GM19193 (cell line): Measurements from ENCODE around the gene MLLT3.

ENCODE experiments used
- POLR2A ChIP-seq: IDR thresholded peaks from 4 replicates; pipeline ENCODE4 v1.6.1; 2011; ENCODE audit not compliant: insufficient read depth, insufficient read length; ENCODE audit errors: extremely low read depth

MLLT3 gene

DNA sequence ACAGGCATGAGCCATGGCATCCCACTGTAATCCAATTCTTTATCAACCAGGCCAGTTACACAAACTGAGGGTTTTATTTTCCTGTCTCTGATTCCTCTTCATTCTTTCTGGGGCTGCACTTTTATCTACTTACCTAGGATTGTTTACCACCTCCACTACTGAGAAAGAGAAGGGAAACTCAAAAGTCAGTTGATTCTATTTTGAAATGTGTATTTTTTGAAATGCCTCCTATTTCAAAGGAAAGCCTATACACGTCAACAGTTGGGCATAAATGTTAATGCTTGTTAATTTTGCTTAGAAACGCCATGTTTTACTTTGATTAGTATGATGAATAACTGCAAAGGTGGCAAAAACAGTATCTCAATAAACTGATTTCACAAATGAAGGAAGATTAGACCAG, 92.5 kb downstream of the MLLT3 start:
- TF ChIP-seq POLR2A, result no peak

GRCh38 chr9:20528253-20528652, 94.0 kb downstream of the MLLT3 start:
- no peak for TF ChIP-seq POLR2A

GRCh38 chr9:20526500-20527319, 95.6 kb downstream of the MLLT3 start:
- TF ChIP-seq POLR2A, result no peak

- TF ChIP-seq POLR2A, result no peak
Observed at GRCh38 chr9:20524776-20525175, 97.5 kb downstream of the MLLT3 start.

- no peak for TF ChIP-seq POLR2A
Observed at GRCh38 chr9:20518737-20519136, 103.6 kb downstream of the MLLT3 start.

DNA sequence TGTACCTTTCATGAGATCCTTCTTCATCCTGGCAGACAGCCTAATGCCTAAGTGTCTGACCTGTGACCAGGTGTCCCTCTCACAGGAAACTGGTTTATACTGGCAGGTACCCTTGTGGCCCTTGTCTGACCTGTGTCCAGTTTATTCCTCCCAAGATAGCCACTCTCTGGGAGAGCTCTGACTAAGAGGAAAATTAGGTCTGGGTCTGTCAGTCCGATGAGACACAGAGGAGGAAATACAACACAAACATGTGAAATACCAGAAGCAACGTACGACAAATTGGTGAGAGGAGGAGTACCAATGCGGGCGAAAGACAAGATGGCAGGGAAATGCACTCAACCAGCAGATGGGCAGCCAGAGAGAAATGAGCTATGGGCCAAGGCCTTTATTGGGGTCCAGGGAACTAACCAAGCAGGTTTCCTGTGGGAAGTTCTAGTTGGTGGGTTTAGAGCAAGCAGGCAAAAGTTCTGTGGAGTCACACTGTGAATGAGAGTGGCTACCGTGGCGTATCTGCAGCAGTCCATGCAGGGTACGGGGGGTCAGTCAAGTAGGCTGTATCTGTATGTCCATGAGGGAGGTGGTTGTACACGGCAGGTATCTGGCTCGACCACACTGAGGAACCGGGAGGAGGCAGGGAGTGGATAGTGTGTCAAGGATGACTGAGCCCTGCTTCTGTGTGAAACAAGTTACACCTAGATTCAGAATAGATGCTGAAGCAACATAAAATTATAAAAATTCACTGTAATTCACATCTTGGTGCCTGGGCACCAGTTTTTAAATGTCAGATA, 109.0 kb downstream of the MLLT3 start:
- TF ChIP-seq POLR2A, result no peak

GRCh38 chr9:20512636-20513035, 109.7 kb downstream of the MLLT3 start:
- TF ChIP-seq POLR2A, result no peak

GRCh38 chr9:20512106-20512505, 110.2 kb downstream of the MLLT3 start:
- TF ChIP-seq POLR2A, result no peak

- no peak for TF ChIP-seq POLR2A
Observed at GRCh38 chr9:20511686-20512085, 110.6 kb downstream of the MLLT3 start.

- no peak for TF ChIP-seq POLR2A
Observed at GRCh38 chr9:20509466-20509865, 112.8 kb downstream of the MLLT3 start.

DNA sequence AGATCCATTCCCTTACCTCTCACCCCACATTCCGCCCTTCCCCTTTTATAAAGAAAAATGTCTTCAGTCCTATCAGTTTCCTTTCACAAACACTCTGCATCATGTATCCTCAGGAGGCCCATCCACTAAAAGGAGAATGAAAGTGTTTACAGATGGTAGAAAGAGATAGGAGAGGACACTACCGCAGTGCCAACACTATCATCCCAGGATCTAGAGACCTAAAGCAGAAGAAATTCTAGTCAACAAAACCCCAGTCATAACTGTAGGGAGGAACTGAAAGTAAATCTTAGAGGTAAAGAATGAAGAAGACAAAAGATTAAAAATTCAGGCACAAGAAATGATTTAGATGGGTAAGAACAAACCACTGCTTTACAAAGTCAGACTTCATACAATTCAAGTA, 114.1 kb downstream of the MLLT3 start:
- no peak for TF ChIP-seq POLR2A

DNA sequence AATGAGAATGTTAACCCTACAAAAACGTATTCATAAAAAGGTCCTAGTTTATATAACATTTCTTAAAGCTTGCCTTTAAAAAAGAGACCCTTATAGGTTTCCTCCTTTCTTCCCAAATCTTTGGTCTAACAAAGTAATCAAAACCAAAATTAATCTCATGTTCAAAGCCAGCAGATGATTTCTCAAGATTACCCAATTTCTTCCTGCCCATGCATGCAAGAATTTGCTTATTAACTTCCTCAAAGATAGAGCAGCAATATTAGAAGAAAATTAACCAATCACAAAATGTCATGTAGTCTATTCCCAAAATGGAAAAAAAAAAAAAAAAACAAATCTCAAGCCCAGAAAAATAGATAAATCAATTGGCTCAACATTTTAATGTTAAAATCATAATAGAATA, 114.9 kb downstream of the MLLT3 start:
- no peak for TF ChIP-seq POLR2A

DNA sequence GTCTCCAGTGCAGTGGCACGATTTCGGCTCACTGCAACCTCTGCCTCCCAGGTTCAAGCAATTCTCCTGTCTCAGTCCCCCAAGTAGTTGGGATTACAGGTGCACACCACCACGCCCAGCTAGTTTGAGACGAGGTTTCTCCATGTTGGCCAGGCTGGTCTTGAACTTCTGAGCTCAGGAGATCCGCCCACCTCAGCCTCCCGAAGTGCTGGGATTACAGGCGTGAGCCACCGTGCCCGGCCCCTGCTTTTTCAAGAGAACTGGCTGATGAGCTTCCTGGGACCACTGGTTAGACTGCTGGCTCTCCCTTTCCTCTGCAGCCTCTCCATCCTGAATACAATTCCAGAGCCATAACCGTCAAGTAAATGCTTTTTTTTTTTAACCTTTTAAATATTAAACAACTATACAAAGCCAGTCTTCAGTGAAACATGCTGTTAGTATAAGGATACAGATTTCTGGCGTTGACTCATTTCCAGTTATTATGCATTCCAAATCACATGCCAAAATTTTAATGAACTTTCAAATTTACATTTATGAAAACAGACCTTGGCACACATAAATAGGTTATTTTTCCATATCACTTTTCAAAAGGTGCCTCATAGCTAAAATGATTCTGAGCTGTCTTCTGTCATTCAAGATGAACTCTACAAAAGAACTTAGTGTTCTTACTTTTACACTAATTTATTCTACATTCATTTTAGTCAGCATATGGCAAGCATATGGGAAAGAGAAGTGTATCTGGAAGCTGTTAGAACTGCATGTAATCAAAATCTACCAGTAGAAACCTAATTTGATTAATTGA, 116.0 kb downstream of the MLLT3 start:
- TF ChIP-seq POLR2A, result no peak

- TF ChIP-seq POLR2A, result no peak
Observed at GRCh38 chr9:20505574-20505973, 116.7 kb downstream of the MLLT3 start.

DNA sequence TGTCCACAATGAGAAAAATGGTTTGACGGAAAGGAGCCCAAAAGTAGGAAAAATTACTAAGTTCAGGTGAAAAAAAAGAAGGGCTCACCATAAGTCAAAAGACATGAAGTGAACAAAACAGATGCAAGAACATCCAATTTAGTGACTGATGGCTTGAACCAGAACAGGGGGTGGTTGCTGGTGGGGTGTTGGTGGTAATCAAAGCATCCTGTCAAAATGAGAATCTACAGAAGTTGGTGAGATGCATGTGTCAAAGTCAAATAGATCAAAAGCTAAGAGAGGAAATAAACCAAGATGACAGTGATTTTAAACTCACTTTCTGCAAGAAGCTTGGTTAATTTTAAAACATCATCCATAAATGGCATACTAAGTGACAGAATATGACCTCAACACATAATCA, 117.4 kb downstream of the MLLT3 start:
- TF ChIP-seq POLR2A, result no peak
